ENCODE data around the gene MBTPS2. TPM values are rescaled to one million over a fixed set of nuclear protein-coding genes. Genes with fewer than 3 reads are reported as not detected.

Gene MBTPS2
- total and polyA plus RNA-seq, 9 of the 15 experiments (the other 6 are each of a cell fraction or from before 2014, with no cell fraction given): 2.3 to 18.7 (median 4.0) TPM

- 0 out of 2 replicates have a peak, but pooled peaks have one; percentile 47 for TF ChIP-seq MYNN (IDR thresholded peaks at IDR 0.05)
- no peak for TF ChIP-seq MYNN (CRISPR knock-in tag; IDR thresholded peaks at IDR 0.05)
- no peak for TF ChIP-seq RFX5 (IDR thresholded peaks at IDR 0.05; ENCODE audit: low read depth, low read length)
- no peak for TF ChIP-seq TCF7 (IDR thresholded peaks at IDR 0.05; ENCODE audit: borderline replicate concordance)
- TF ChIP-seq CHD1 (IDR thresholded peaks at IDR 0.05; ENCODE audit: low read length): no peak
- no peak for TF ChIP-seq ZNF41 (CRISPR knock-in tag; conservative IDR thresholded peaks at IDR 0.05)
- peak; percentile 54; the same call in 1 of the 2 replicates for TF ChIP-seq HDAC2 (IDR thresholded peaks at IDR 0.05)
- no peak for TF ChIP-seq ZBTB5 (IDR thresholded peaks at IDR 0.05)
- TF ChIP-seq KAT8 (IDR thresholded peaks at IDR 0.05; ENCODE audit: low read depth): no peak
- peak in 1 of 2 experiments; percentile 76; a peak in 1 of 4 replicates for TF ChIP-seq RCOR1 (IDR thresholded peaks at IDR 0.05; ENCODE audit: borderline replicate concordance in 1 of 2, low read depth in 2 of 2, low read length in 2 of 2)
- TF ChIP-seq TCF15 (CRISPR knock-in tag; IDR thresholded peaks at IDR 0.05): no peak
- no peak for TF ChIP-seq HOMEZ (CRISPR knock-in tag; IDR thresholded peaks at IDR 0.05)
- TF ChIP-seq ZNF12 (CRISPR knock-in tag; IDR thresholded peaks at IDR 0.05): no peak
- TF ChIP-seq ZNF143 (CRISPR knock-in tag; IDR thresholded peaks at IDR 0.05): no peak
- no peak for TF ChIP-seq TEAD2 (tag; IDR thresholded peaks at IDR 0.05)
- TF ChIP-seq POLR2G (IDR thresholded peaks at IDR 0.05; ENCODE audit: low read depth, low read length): peak; percentile 89
- peak; percentile 93 for TF ChIP-seq RBFOX2 (IDR thresholded peaks at IDR 0.05; ENCODE audit: low read depth, low read length)
- TF ChIP-seq SRSF1 (IDR thresholded peaks at IDR 0.05; ENCODE audit: low read depth, low read length): no peak
- peak in 1 of 2 experiments; percentile 46; a peak in 1 of 4 replicates for TF ChIP-seq KDM1A (IDR thresholded peaks at IDR 0.05)
These were observed at the start of gene MBTPS2 (continued) for GRCh38 chrX:21839334-21840192.

All from K562 (cell line).